Measurements from ENCODE around the gene DPP4.

Gene DPP4

GRCh38 chr2:162113088-162113775 lies 39.2 kb upstream of the DPP4 start:
- no peak for DNase-seq (ENCODE audit: low read depth)
- TF ChIP-seq CTCF (IDR thresholded peaks at IDR 0.05; ENCODE audit: control insufficient read depth, insufficient read depth, low read depth, low read length, missing control alignments) = no peak
- no peak overlapping the region for H3K4me3 ChIP-seq (ENCODE audit: control insufficient read depth, low read depth, low read length)

GRCh38 chr2:162111958-162112850 lies 38.2 kb upstream of the DPP4 start:
- no peak overlapping the region for H3K4me3 ChIP-seq (ENCODE audit: control insufficient read depth, low read depth, low read length)
- DNase-seq (ENCODE audit: low read depth) = no peak
- TF ChIP-seq CTCF (IDR thresholded peaks at IDR 0.05; ENCODE audit: control insufficient read depth, insufficient read depth, low read depth, low read length, missing control alignments) = no peak

GRCh38 chr2:162107361-162107901 lies 33.4 kb upstream of the DPP4 start:
- no peak overlapping the region for H3K4me3 ChIP-seq (ENCODE audit: control insufficient read depth, low read depth, low read length)
- no peak for TF ChIP-seq CTCF (IDR thresholded peaks at IDR 0.05; ENCODE audit: control insufficient read depth, insufficient read depth, low read depth, low read length, missing control alignments)
- no peak for DNase-seq (ENCODE audit: low read depth)

GRCh38 chr2:162106746-162107145 lies 32.7 kb upstream of the DPP4 start:
- DNase-seq (ENCODE audit: low read depth) = no peak
- TF ChIP-seq CTCF (IDR thresholded peaks at IDR 0.05; ENCODE audit: control insufficient read depth, insufficient read depth, low read depth, low read length, missing control alignments) = no peak
- H3K4me3 ChIP-seq (ENCODE audit: control insufficient read depth, low read depth, low read length) = no peak overlapping the region

GRCh38 chr2:162106146-162106551 lies 32.1 kb upstream of the DPP4 start:
- no peak for TF ChIP-seq CTCF (IDR thresholded peaks at IDR 0.05; ENCODE audit: control insufficient read depth, insufficient read depth, low read depth, low read length, missing control alignments)
- no peak overlapping the region for H3K4me3 ChIP-seq (ENCODE audit: control insufficient read depth, low read depth, low read length)

GRCh38 chr2:162103443-162104009 lies 29.5 kb upstream of the DPP4 start:
- no peak for DNase-seq (ENCODE audit: low read depth)
- TF ChIP-seq CTCF (IDR thresholded peaks at IDR 0.05; ENCODE audit: control insufficient read depth, insufficient read depth, low read depth, low read length, missing control alignments) = no peak

More at GRCh38 chr2:162106146-162106551, 32.1 kb upstream of the DPP4 start:
- DNase-seq (ENCODE audit: low read depth) = peak; percentile 74

More at GRCh38 chr2:162103443-162104009, 29.5 kb upstream of the DPP4 start:
- H3K4me3 ChIP-seq (ENCODE audit: control insufficient read depth, low read depth, low read length) = no peak overlapping the region

All from AG09309 (cell line).